Fibroblast of skin of right biceps (primary cell): ENCODE measurements around the gene PCDHGA12.
A peak's percentile ranks its signal among the peaks of the same experiment; 100 is the strongest.
"Not testable (repeated sequence)": the region's sequence is repeated elsewhere in the genome, so short reads cannot be mapped to it uniquely, and the experiment has no call there.

Source experiments
- DNase-seq: peaks from one replicate; pipeline ENCODE4 v3.0.0-alpha.2; 2013

PCDHGA12 gene

DNA sequence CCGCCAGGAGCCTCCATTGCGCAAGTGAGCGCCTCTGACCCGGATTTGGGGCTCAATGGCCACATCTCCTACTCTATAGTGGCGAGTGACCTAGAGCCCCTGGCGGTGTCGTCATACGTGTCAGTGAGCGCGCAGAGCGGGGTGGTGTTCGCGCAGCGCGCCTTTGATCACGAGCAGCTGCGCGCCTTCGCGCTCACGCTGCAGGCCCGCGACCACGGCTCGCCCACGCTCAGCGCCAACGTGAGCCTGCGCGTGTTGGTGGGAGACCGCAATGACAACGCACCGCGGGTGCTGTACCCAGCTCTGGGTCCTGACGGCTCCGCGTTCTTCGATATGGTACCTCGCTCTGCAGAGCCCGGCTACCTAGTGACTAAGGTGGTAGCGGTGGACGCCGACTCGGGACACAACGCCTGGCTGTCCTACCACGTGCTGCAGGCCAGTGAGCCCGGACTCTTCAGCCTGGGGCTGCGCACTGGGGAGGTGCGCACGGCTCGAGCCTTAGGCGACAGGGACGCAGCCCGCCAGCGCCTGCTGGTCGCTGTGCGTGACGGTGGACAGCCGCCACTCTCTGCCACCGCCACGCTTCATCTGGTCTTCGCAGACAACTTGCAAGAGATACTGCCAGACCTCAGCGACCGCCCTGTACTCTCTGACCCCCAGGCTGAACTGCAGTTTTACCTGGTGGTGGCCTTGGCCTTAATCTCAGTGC is 20.6 kb upstream of the PCDHGA12 start:
- DNase-seq, result no peak

DNA sequence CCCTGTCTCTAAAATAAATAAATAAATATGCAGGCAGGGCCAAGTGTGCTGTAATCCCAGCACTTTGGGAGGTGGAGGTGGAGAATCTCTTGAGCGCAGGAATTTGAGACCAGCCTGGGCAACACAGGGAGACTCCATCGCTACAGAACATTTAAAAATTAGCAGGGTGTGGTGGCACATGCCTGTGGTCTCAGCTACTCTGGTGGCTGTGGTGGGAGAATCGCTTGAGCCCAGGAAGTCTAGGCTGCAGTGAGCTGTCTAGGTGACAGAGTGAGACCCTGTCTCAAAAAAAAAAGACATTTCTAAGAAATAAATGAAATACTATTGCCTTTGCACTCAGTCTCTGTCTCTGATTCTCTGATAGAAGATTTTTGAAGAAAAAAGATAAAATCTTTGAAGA is 18.7 kb upstream of the PCDHGA12 start:
- DNase-seq, result no peak

DNA sequence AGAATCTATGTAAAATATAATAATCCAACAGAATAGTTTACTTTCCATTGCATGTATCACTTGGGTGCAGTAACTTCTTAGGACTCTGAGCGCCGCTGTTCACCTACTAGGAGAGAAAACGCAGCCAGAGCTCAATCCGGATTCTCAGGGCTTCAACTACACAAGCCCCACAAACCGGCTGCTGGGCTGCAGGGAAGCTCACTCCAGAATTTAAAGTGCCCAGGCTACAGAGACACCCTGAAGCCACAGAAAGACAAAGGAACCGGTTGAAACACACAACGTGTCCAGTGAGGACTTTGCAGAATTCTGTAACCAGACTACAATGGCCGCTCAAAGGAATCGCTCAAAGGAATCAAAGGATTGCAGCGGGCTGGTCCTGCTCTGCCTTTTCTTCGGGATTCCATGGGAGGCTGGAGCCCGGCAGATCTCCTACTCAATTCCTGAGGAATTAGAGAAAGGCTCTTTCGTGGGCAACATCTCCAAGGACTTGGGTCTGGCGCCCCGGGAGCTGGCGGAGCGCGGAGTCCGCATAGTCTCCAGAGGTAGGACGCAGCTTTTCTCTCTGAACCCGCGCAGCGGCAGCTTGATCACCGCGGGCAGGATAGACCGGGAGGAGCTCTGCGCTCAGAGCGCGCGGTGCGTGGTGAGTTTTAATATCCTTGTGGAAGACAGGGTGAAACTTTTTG is 17.3 kb upstream of the PCDHGA12 start, which contains the start of gene PCDHGA10:
TSS of gene PCDHGA10 (plus strand) at position 134 of the 686 bp plus-strand sequence. CDS start at position 323, 189 bp downstream.
- DNase-seq, result peak; percentile 75

DNA sequence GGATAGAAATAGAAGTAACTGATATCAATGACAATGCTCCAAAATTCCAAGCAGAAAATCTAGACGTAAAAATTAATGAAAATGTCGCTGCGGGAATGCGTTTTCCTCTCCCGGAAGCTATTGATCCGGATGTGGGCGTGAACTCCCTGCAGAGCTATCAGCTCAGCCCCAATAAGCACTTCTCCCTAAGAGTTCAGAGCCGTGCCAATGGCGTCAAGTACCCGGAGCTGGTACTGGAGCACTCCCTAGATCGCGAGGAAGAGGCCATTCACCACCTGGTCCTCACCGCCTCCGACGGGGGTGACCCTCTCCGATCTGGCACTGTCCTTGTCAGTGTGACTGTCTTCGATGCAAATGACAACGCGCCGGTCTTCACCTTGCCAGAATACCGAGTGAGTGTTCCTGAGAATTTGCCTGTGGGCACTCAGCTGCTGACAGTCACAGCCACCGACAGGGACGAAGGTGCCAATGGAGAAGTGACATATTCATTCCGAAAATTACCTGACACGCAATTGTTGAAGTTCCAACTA is 16.7 kb upstream of the PCDHGA12 start:
- no peak for DNase-seq

DNA sequence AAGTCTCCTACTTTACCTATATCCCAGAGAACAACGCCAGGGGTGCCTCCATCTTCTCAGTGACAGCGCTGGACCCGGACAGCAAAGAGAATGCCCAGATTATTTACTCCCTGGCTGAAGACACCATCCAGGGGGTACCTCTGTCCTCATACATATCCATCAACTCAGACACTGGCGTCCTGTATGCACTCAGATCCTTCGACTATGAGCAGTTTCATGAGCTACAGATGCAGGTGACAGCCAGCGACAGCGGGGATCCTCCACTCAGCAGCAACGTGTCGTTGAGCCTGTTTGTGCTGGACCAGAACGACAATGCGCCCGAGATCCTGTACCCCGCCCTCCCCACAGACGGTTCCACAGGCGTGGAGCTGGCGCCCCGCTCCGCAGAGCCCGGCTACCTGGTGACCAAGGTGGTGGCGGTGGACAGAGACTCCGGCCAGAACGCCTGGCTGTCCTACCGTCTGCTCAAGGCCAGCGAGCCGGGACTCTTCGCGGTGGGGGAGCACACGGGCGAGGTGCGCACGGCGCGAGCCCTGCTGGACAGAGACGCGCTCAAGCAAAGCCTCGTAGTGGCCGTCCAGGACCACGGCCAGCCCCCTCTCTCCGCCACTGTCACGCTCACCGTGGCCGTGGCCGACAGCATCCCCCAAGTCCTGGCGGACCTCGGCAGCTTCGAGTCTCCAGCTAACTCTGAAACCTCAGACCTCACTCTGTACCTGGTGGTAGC is 15.6 kb upstream of the PCDHGA12 start:
- DNase-seq, result not testable (repeated sequence)

DNA sequence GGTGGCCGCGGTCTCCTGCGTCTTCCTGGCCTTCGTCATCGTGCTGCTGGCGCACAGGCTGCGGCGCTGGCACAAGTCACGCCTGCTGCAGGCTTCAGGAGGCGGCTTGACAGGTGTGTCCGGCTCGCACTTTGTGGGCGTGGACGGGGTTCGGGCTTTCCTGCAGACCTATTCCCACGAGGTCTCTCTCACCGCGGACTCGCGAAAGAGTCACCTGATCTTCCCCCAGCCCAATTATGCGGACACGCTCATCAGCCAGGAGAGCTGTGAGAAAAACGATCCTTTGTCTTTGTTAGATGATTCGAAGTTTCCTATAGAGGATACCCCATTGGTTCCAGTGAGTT is 15.1 kb upstream of the PCDHGA12 start:
- not testable (repeated sequence) for DNase-seq

DNA sequence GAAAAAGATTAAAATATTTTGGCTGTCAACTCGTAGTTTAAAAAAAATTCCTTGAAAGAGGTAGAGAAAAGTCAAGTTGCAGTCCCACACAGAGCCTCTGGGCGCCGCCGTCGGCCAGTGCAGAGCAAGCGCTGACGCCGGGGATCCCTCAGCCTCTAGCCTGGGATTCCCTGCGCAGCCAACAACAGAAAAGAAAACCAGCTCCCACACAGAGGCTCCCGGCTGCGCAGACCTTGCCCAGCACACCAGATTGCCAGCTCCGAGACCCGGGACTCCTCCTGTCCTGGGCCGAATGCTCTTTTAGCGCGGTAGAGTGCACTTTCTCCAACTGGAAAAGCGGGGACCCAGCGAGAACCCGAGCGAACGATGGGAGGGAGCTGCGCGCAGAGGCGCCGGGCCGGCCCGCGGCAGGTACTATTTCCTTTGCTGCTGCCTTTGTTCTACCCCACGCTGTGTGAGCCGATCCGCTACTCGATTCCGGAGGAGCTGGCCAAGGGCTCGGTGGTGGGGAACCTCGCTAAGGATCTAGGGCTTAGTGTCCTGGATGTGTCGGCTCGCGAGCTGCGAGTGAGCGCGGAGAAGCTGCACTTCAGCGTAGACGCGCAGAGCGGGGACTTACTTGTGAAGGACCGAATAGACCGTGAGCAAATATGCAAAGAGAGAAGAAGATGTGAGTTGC is 12.7 kb upstream of the PCDHGA12 start, which contains the start of gene PCDHGB7:
TSS of gene PCDHGB7 (plus strand) at position 184 of the 679 bp plus-strand sequence. CDS start at position 367, 183 bp downstream.
- peak; percentile 85 for DNase-seq

DNA sequence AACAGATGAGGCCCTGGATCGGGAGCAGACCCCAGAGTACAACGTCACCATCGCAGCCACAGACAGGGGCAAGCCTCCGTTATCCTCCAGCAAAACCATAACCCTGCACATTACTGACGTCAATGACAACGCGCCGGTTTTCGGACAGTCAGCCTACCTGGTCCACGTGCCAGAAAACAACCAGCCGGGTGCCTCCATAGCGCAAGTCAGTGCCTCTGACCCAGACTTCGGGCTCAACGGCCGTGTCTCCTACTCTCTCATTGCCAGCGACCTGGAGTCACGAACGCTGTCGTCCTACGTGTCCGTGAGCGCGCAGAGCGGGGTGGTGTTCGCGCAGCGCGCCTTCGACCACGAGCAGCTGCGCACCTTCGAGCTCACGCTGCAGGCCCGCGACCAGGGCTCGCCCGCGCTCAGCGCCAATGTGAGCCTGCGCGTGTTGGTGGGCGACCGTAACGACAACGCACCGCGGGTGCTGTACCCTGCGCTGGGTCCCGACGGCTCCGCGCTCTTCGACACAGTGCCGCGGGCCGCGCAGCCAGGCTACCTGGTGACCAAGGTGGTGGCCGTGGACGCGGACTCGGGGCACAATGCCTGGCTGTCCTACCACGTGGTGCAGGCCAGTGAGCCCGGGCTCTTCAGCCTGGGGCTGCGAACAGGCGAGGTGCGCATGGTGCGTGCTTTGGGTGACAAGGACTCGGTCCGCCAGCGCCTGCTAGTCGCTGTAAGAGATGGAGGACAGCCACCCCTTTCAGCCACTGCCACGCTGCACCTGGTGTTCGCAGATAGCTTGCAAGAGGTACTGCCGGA is 11.0 kb upstream of the PCDHGA12 start:
- DNase-seq, result no peak

DNA sequence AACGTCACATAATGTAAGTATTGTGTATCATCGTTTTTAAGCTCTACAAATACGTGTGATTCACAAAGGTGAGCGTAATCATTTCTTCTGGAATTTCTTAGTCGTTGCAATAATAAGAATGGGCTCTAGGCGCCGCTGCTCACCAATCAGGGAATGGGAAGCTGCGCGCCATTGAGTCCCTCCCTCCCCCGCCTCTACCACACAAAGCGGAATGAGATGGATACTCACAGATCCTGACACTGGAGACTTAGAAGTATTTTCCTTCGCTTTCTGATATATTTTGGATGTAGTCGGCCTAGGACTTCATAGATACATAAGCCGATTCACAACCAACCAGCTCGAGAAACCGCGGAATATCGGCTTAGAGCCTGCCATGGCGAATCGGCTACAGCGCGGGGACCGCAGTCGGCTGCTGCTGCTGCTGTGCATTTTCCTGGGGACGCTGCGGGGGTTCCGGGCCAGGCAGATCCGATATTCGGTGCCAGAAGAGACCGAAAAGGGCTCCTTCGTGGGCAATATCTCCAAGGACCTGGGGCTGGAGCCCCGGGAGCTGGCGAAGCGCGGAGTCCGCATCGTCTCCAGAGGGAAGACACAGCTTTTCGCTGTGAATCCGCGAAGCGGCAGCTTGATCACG is 9.3 kb upstream of the PCDHGA12 start, which contains the start of gene PCDHGA11:
TSS of gene PCDHGA11 (plus strand) at position 197 of the 634 bp plus-strand sequence. CDS start at position 374, 177 bp downstream.
- peak; percentile 79 for DNase-seq

DNA sequence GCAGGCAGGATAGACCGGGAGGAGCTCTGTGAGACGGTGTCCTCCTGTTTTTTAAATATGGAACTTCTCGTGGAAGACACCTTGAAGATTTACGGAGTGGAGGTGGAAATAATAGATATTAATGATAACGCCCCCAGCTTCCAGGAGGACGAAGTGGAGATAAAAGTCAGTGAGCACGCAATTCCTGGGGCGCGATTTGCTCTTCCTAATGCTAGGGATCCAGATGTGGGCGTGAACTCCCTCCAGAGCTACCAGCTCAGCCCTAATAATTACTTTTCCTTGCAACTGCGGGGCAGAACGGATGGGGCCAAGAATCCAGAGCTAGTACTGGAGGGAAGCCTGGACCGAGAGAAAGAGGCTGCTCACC is 8.8 kb upstream of the PCDHGA12 start:
- no peak for DNase-seq

DNA sequence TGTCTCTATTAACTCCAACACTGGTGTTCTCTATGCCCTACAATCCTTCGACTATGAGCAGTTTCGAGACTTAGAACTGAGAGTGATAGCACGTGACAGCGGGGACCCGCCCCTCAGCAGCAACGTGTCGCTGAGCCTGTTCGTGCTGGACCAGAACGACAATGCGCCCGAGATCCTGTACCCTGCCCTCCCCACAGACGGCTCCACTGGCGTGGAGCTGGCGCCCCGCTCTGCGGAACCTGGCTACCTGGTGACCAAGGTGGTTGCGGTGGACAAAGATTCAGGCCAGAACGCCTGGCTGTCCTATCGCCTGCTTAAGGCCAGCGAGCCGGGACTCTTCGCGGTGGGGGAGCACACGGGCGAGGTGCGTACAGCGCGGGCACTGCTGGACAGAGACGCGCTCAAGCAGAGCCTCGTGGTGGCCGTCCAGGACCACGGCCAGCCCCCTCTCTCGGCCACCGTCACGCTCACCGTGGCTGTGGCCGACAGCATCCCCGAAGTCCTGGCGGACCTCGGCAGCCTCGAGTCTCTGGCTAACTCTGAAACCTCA is 7.5 kb upstream of the PCDHGA12 start:
- DNase-seq, result no peak

DNA sequence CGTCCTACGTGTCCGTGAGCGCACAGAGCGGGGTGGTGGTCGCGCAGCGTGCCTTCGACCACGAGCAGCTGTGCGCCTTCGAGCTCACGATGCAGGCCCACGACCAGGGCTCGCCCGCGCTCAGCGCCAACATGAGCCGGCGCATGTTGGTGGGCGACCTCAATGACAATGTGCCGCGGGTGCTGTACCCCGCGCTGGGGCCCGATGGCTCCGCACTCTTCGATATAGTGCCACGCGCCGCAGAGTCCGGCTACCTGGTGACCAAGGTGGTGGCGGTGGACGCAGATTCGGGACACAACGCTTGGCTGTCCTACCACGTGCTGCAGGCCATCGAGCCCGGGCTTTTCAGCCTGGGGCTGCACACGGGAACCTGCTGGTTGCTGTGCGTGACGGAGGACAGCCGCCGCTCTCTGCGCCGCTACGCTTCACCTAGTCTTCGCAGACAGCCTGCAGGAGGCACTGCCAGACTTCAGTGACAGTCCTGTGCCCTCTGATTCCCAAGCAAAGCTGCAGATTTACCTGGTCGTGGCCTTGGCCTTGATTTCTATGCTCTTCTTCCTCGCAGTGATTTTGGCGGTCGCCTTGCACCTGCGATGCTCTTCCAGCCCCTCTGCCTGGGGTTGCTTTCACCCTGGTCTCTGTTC is 2.4 kb upstream of the PCDHGA12 start:
- no peak for DNase-seq

DNA sequence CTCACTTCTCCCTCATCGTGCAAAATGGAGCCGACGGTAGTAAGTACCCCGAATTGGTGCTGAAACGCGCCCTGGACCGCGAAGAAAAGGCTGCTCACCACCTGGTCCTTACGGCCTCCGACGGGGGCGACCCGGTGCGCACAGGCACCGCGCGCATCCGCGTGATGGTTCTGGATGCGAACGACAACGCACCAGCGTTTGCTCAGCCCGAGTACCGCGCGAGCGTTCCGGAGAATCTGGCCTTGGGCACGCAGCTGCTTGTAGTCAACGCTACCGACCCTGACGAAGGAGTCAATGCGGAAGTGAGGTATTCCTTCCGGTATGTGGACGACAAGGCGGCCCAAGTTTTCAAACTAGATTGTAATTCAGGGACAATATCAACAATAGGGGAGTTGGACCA is 979 bp downstream of the PCDHGA12 start:
- DNase-seq, result peak; percentile 62

DNA sequence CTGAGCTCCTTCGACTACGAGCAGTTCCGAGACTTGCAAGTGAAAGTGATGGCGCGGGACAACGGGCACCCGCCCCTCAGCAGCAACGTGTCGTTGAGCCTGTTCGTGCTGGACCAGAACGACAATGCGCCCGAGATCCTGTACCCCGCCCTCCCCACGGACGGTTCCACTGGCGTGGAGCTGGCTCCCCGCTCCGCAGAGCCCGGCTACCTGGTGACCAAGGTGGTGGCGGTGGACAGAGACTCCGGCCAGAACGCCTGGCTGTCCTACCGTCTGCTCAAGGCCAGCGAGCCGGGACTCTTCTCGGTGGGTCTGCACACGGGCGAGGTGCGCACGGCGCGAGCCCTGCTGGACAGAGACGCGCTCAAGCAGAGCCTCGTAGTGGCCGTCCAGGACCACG is 2.0 kb downstream of the PCDHGA12 start:
- not testable (repeated sequence) for DNase-seq

DNA sequence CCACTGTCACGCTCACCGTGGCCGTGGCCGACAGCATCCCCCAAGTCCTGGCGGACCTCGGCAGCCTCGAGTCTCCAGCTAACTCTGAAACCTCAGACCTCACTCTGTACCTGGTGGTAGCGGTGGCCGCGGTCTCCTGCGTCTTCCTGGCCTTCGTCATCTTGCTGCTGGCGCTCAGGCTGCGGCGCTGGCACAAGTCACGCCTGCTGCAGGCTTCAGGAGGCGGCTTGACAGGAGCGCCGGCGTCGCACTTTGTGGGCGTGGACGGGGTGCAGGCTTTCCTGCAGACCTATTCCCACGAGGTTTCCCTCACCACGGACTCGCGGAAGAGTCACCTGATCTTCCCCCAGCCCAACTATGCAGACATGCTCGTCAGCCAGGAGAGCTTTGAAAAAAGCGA is 2.4 kb downstream of the PCDHGA12 start:
- not testable (repeated sequence) for DNase-seq

DNA sequence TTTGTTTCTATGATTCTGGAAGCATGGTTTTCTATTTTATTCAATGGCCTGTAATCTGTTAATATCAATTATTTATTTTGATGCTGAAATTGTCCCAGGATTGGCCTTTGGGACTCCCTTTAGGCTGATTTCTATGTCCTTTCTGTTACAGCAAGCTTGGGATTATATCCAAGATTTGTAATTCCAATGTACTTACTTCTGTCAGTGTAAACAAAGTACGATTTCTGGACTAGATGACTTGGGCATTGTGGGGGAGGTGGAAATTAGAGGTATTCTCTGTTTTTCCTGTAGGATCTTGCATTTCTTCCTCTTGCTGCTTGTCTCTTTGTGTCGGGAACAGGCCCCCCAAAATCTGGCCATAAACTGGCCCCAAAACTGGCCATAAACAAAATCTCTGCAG is 3.7 kb downstream of the PCDHGA12 start:
- DNase-seq, result peak; percentile 29

DNA sequence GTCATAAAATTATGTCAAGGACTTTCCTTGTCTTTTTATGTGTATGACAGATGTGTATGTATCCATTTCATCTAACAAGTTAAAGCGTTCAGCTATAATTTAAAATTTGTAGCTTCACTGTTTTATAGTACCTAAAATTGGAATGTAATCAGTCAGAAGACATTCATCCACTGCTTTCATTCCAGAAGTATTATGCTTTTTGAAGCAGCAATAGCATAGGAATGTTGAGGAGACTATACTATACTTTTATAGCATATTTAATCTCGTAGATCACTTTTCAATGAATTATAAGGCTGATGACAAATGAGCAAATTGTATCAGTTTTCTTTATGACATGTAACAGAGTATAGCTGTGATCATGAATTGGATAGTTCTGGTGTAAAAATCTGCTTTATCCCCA is 6.9 kb downstream of the PCDHGA12 start:
- DNase-seq, result peak; percentile 57

DNA sequence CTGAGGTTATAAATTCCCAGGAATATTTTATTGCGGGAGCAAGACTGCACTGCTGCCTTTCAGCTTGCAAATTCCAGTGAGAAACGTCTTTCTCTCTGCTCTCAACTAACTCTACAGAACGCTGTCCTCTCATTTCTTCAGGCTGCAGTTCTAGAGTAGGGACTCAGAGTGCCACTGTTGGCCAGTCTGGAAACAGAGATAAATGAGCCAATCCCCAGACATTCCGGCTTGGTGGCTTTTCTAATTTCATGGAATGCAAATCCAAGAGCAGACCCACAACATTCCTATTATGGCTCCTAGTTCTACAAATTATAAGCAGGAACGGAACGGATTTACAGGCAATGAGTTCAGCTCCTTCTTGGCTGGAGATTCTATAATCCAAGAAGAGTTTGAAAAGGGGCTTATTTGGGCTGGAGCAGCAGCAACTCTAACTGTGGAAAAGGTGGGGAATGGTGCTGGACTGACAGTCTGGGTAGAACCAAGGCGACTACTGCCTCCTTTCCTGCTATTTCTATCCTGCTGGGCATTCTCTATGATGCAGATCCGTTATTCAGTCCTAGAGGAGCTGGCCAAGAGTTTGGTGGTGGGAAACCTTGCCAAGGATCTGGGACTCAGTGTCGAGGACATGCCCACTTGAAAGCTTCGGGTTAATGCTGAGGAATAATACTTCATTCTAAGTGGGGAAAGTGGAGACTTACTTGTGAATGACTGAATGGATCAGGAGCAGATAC is 9.3 kb downstream of the PCDHGA12 start:
- DNase-seq, result peak; percentile 55

DNA sequence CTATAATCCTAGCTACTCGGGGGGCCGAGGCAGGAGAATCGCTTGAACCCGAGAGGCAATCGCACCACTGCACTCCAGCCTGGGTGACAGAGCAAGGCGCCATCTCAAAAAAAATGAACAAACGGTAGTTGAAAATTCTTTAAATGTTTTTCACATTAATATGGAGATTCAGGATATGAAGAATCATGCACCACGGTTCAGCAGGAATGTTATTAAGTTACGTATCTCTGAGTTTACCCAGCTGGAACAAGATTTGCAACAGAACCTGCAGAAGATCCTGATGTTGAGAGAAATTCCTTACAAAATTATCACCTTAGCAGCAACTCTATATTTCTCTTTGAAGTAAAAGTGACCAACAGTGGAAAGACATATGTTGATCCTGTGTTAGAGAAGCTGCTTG is 10.0 kb downstream of the PCDHGA12 start:
- no peak for DNase-seq
